ENCODE data around the gene RNU11.
A peak's percentile ranks its signal among the peaks of the same experiment; 100 is the strongest.
"Not testable (repeated sequence)": the region's sequence is repeated elsewhere in the genome, so short reads cannot be mapped to it uniquely, and the experiment has no call there.

RNU11 gene

DNA sequence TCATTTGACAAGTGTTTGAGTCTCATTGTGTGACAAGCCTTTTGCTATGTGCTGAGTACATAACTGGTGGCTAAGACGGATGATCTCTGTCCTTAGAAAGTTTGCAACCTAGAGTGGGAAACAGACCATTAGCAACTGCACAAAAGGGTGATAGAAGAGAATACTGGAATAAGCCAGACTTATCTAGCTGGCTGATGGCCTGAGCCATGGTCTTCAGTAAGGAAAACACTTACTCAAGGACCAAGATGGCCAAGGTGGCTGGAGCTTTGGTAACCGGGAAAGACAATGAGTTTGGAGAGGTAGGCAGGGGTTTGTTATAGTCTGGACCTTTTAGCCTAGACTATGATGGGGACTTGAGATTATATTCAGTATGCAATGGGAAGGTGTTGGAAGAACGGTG, 3.9 kb upstream of the RNU11 start:
- Histone ChIP-seq H3K27me3 (ENCODE audit: insufficient read depth, low read length) (no peaks in the 10 kb centered on the region), H3K36me3 (ENCODE audit: insufficient read depth, low read length) (no peaks in the 10 kb centered on the region), H3K9me3 (ENCODE audit: low read length) (no peaks in the 10 kb centered on the region), H3K4me1 (ENCODE audit: insufficient read depth, low read length) (peaks cover 21% of the 10 kb centered on the region), H3K4me3 (ENCODE audit: low read length) (no peak overlapping the region), H2AFZ (ENCODE audit: low read depth, low read length) (no peak overlapping the region)

DNA sequence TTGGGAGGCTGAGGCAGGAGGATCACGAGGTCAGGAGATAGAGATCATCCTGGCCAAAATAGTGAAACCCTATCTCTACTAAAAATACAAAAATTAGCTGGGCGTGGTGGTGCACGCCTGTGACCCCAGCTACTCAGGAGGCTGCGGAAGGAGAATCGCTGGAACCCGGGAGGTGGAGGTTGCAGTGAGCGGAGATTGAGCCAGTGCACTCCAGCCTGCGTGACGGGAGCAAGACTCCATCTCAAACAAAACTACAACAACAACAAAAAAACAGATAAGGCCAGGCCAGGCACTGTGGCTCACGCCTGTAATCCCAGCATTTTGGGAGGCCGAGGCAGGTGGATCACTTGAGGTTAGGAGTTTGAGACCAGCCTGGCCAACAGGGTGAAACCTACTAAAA, 3.0 kb upstream of the RNU11 start:
- H3K9me3 ChIP-seq (ENCODE audit: low read length); H3K4me3 ChIP-seq (ENCODE audit: low read length); H3K27me3 ChIP-seq (ENCODE audit: insufficient read depth, low read length); H3K36me3 ChIP-seq (ENCODE audit: insufficient read depth, low read length); H2AFZ ChIP-seq (ENCODE audit: low read depth, low read length): not testable (repeated sequence)
- peaks cover 21% of the 10 kb centered on the region for H3K4me1 ChIP-seq (ENCODE audit: insufficient read depth, low read length)

DNA sequence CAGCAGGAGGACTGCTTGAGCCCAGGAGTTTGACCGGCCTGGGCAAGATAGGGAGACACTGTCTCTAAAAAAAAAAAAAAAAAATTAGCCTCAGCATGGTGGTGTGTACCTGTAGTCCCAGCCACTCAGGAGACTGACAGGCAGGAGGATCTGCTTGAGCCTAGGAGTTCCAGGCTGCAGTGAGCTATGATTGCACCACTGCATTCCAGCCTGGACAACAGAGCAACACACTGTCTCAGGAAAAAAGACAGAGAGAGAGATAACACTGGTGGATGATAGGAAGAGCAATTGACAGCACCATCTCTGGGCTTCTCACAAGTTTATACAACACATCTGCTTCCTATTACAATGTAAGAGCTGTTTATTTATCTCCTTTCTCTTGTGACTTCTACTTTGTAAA, 2.4 kb upstream of the RNU11 start:
- H3K4me3 ChIP-seq (ENCODE audit: low read length): no peak overlapping the region
- H3K9me3 ChIP-seq (ENCODE audit: low read length): no peaks in the 10 kb centered on the region
- H3K27me3 ChIP-seq (ENCODE audit: insufficient read depth, low read length): no peaks in the 10 kb centered on the region
- no peaks in the 10 kb centered on the region for H3K36me3 ChIP-seq (ENCODE audit: insufficient read depth, low read length)
- no peak overlapping the region for H2AFZ ChIP-seq (ENCODE audit: low read depth, low read length)
- peaks cover 19% of the 10 kb centered on the region for H3K4me1 ChIP-seq (ENCODE audit: insufficient read depth, low read length)

DNA sequence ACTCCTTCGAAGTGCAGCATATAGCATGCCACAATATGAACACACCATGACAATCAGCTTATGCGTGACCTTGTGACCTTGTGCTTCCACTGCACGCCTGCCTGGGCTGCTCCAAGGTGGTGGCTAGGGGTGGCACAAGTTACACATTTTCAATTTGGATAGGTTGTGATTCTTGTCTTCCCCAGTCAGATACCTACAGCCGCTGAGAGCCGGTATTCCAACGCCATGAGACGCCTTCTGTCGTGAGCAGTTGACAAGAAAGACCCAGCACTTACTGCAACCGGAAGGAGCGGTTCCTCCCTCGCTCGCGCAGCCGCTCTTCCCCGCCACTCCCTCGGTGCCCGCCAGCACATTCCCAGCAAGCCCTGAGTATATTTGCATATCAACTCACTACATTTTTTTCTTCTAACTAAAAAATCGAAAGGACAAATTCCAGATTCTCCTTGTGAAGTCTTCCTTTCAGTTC, 359 bp upstream of the RNU11 start:
- Histone ChIP-seq H3K9me3 (ENCODE audit: low read length) (no peaks in the 10 kb centered on the region), H2AFZ (ENCODE audit: low read depth, low read length) (peak overlapping the region; percentile 21), H3K27me3 (ENCODE audit: insufficient read depth, low read length) (no peaks in the 10 kb centered on the region), H3K4me3 (ENCODE audit: low read length) (peak overlapping the region; percentile 67), H3K4me1 (ENCODE audit: insufficient read depth, low read length) (peaks cover 12% of the 10 kb centered on the region), H3K36me3 (ENCODE audit: insufficient read depth, low read length) (no peaks in the 10 kb centered on the region)

DNA sequence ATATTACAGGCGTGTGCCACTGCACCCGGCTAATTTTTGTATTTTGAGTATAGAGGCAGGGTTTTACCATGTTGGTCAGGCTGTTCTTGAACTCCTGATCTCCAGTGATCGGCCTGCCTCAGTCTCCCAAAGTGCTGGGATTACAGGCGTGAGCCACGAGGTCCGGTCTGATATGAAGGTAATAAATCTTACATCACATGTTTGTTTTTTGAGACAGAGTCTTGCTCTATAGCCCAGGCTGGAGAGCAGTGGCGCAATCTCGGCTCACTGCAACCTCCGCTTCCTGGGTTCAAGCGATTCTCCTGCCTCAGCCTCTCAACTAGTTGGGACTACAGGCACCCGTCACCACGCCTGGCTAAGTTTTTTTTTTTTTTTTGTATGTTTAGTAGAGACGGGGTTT, 4.7 kb downstream of the RNU11 start:
- not testable (repeated sequence) for H3K4me1 ChIP-seq (ENCODE audit: insufficient read depth, low read length); H3K36me3 ChIP-seq (ENCODE audit: insufficient read depth, low read length); H3K27me3 ChIP-seq (ENCODE audit: insufficient read depth, low read length); H3K9me3 ChIP-seq (ENCODE audit: low read length); H2AFZ ChIP-seq (ENCODE audit: low read depth, low read length); H3K4me3 ChIP-seq (ENCODE audit: low read length)

DNA sequence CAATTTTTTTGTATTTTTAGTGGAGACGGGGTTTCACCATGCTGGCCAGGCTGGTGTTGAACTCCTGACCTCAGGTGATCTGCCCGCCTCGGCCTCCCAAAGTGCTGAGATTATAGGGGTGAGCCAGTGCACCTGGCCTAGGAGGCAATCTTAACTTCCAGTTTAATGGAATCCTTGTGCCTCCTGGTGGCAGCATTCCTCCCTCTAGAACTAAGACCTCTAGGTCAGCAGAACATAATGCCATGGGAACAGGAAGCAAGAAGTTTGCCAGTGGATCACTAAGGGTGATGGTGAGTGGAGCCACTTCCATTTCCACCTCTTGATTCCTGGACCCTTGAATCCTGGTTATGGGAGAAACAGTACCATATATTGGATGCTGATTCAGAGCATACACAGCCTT, 5.5 kb downstream of the RNU11 start:
- not testable (repeated sequence) for H3K4me3 ChIP-seq (ENCODE audit: low read length); H2AFZ ChIP-seq (ENCODE audit: low read depth, low read length); H3K4me1 ChIP-seq (ENCODE audit: insufficient read depth, low read length); H3K36me3 ChIP-seq (ENCODE audit: insufficient read depth, low read length); H3K9me3 ChIP-seq (ENCODE audit: low read length); H3K27me3 ChIP-seq (ENCODE audit: insufficient read depth, low read length)

DNA sequence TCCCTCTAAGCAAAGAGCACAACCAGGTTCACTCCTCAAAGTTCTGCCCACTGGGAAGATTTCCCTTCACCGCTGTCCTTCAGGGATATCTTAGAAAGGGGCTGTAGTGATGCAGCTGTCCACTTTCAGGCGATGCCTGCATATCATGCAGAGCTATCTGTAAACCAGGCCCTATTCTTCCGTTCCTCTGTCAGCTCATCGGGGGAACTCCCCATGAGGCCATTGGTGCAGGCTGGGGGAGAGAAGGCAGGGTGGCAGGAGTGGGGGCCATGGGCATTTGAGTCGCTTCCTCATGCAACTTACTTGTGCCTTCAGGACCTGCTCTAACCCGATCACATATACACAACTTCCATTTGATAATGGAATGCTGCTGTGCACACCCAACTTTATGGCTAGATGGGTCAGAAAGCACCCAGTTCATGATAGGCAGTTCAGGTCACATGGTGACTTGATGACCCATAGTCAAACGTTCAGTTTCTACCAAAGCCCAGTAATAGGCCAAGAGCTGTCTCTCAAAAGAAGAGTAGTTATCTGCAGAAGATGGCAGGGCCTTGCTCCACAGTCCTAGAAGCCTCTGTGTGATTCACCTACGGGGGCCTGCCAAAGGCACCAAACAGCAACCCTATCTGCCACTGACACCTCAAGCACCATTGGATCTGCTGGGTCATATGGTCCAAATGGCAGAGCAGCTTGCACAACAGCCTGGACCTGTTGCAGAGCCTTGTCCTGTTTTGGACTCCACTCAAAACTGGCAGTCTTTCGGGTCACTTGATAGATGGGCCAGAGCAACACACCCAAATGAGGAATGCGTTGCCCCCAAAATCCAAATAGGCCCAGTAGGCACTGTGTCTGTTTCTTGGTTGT, 7.3 kb downstream of the RNU11 start:
- not testable (repeated sequence) for H3K4me3 ChIP-seq (ENCODE audit: low read length); H3K36me3 ChIP-seq (ENCODE audit: insufficient read depth, low read length); H3K27me3 ChIP-seq (ENCODE audit: insufficient read depth, low read length); H2AFZ ChIP-seq (ENCODE audit: low read depth, low read length); H3K9me3 ChIP-seq (ENCODE audit: low read length); H3K4me1 ChIP-seq (ENCODE audit: insufficient read depth, low read length)

DNA sequence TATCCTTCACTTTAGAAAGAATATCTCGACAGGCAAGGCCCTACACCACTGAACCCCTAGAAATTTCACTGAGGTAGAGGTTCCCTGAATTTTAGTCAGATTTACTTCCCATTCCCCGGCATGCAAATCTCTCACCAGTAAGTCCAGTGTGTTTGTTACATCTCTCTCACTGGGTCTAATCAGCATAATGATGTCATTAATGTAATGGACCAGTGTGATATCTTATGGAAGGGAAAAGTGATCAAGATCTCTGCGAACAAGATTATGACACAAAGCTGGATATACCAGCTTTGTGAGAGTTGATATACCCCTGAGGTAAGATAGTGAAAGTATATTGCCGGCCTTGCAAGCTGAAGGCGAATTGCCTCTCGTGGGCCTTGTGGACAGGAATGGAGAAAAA, 7.9 kb downstream of the RNU11 start:
- H3K36me3 ChIP-seq (ENCODE audit: insufficient read depth, low read length): no peaks in the 10 kb centered on the region
- no peak overlapping the region for H2AFZ ChIP-seq (ENCODE audit: low read depth, low read length)
- H3K4me3 ChIP-seq (ENCODE audit: low read length): no peak overlapping the region
- no peaks in the 10 kb centered on the region for H3K4me1 ChIP-seq (ENCODE audit: insufficient read depth, low read length)
- H3K27me3 ChIP-seq (ENCODE audit: insufficient read depth, low read length): no peaks in the 10 kb centered on the region
- no peaks in the 10 kb centered on the region for H3K9me3 ChIP-seq (ENCODE audit: low read length)

DNA sequence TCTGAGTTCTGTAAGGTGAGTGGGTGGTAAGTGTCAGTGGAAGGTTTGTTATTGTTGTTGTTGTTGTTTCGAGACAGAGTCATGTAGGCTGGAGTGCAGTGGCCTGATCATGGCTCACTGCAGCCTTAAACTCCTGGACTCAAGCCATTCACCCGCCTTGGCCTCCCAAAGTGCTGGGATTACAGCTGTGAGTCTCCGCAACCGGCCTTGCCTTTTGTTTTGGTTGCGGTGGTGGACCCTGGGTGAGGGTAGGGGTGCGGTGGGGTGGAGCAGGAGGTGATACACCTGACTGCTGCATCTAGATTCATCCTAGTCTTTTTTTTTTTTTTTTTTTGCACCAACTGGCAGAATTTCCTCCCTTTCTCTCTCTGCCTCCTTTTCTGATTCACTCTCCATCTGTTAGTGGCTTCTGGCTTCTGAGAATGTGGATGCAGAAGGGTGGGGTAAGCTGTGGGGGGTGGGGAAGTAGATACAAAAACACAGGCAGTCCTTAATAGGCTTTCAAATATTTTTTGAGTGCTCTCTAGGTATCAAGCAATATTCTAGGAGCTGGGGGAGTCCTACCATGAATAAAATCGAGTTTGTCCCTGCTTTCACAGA, 15.6 kb downstream of the RNU11 start:
- Histone ChIP-seq H3K9me3 (ENCODE audit: low read length) (no peaks in the 10 kb centered on the region), H2AFZ (ENCODE audit: low read depth, low read length) (no peak overlapping the region), H3K27me3 (ENCODE audit: insufficient read depth, low read length) (no peaks in the 10 kb centered on the region), H3K4me3 (ENCODE audit: low read length) (no peak overlapping the region), H3K4me1 (ENCODE audit: insufficient read depth, low read length) (peaks cover 2% of the 10 kb centered on the region), H3K36me3 (ENCODE audit: insufficient read depth, low read length) (no peaks in the 10 kb centered on the region)

DNA sequence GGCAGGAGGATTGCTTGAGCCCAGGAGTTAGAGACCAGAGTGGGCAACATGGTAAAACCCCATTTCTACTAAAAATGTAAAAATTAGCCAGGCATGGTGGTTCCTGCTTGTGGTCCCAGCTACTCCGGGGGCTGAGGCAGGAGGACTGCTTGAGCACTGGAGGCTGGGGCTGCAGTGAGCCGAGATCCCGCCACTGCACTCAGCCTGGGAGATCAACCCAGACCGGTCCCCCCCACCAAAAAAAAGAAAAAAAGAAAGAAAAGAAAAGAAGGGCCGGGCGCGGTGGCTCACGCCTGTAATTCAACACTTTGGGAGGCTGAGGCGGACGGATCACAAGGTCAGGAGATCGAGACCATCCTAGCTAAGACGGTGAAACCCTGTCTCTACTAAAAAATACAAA, 18.4 kb downstream of the RNU11 start:
- no peak overlapping the region for H3K4me3 ChIP-seq (ENCODE audit: low read length)
- no peaks in the 10 kb centered on the region for H3K36me3 ChIP-seq (ENCODE audit: insufficient read depth, low read length)
- no peak overlapping the region for H2AFZ ChIP-seq (ENCODE audit: low read depth, low read length)
- no peaks in the 10 kb centered on the region for H3K9me3 ChIP-seq (ENCODE audit: low read length)
- H3K4me1 ChIP-seq (ENCODE audit: insufficient read depth, low read length): peaks cover 10% of the 10 kb centered on the region
- H3K27me3 ChIP-seq (ENCODE audit: insufficient read depth, low read length): no peaks in the 10 kb centered on the region

DNA sequence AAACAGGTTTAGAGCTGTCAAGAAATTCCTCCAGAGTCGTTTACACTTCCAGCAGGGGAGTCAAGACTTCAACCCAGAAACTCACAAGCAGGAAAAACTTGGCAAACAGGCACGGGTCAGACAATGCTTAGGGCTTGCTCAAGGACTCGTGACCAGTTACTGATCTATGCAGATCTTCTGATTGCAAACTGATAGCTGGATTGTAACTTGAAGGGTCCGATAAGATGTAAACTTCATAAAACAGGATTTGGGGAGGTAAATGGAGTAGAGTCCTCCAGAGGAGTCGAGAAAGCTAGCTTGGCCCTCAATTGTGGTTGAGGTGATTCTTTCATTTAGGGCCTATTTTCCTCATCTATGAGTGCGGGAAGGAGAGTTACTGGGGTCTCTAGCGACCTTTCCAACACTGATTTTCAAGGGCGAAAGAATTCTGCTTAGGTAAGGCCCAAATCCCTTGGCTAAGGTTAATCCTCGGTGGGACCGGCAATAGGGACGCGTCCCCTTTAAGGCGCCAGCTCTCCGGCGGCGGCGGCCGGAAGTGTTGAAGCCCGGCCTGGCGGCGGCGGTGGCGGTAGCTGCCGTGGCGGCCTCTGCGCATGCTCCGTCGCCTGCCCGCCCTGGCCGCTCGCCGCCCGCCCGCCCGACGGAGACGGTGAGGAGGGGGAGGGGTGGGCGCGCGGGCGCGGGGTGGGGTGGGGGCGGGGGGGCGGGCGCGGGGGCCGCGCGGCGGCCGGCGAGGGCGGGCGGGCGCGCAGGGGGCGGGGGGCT, 20.0 kb downstream of the RNU11 start, which contains the start of gene GMEB1:
Gene GMEB1 (plus strand): TSS at position 594 of the 765 bp plus-strand sequence. CDS start 14,829 bp downstream, outside the sequence.
- H3K4me1 ChIP-seq (ENCODE audit: insufficient read depth, low read length): peaks cover 10% of the 10 kb centered on the region
- H3K27me3 ChIP-seq (ENCODE audit: insufficient read depth, low read length): no peaks in the 10 kb centered on the region
- H3K9me3 ChIP-seq (ENCODE audit: low read length): no peaks in the 10 kb centered on the region
- H2AFZ ChIP-seq (ENCODE audit: low read depth, low read length): peak within 1 kb of the TSS; percentile 84
- no peaks in the 10 kb centered on the region for H3K36me3 ChIP-seq (ENCODE audit: insufficient read depth, low read length)
- peak within 1 kb of the TSS; percentile 95 for H3K4me3 ChIP-seq (ENCODE audit: low read length)

DNA sequence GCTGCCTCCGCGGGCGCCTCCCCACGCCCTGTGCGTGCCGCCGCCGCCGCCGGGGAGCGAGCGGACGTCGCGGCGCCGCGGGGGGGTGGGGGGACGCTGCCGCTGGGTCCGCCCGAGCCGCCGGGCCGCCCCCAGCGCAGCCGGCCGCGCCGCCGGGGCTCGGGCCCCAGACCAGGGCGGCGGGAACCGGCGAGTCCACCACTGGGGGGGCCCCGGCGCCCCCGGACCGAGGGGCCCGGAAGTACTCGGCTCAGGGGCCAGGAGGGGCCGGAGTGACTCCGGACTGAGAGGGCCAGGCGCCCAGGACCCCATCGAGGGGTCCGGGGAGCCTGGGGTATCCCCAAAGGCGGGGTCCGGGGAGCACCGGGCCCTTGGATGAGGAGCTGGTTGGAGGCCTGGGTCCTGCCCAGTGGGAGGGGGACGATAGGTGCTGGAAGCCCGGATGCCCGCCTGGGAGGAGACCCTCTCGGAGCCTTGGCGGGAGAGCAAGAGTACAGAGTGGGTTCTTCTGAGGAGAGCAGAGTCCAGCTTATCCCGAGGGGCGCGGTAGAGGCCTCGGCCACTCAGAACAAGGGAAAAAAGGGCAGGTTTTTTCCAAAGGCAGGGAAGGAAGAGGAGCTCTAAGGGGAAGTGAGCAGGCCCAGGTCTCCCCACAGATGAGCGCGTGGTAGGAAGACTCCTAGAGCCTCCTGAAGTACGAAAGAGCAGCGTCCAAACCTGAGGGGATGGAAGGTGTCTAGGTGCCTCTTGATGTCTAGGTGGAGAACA, 20.7 kb downstream of the RNU11 start:
- peaks cover 10% of the 10 kb centered on the region for H3K4me1 ChIP-seq (ENCODE audit: insufficient read depth, low read length)
- peak overlapping the region; percentile 84 for H2AFZ ChIP-seq (ENCODE audit: low read depth, low read length)
- no peaks in the 10 kb centered on the region for H3K9me3 ChIP-seq (ENCODE audit: low read length)
- H3K4me3 ChIP-seq (ENCODE audit: low read length): peak overlapping the region; percentile 95
- no peaks in the 10 kb centered on the region for H3K36me3 ChIP-seq (ENCODE audit: insufficient read depth, low read length)
- H3K27me3 ChIP-seq (ENCODE audit: insufficient read depth, low read length): no peaks in the 10 kb centered on the region
